Measurements from ENCODE around the gene CALML6. TPM values are rescaled to one million over a fixed set of nuclear protein-coding genes. Genes with fewer than 3 reads are reported as not detected.

Gene CALML6
- total RNA-seq, 2 donors from 2014 or later = not detected

GRCh38 chr1:1938613-1939295 lies 23.7 kb downstream of the CALML6 start:
- Histone ChIP-seq H3K36me3 (no peaks in the 10 kb centered on the region), H3K4me1 (ENCODE audit: control insufficient read depth in 1 of 2, low read depth in 2 of 2) (peaks cover 0 to under 1% of the 10 kb centered on the region in 2 donors), H3K4me3 (no peak overlapping the region), H3K9me3 (no peaks in the 10 kb centered on the region), H3K27ac (no peak overlapping the region), H3K27me3 (replicated peaks; ENCODE audit: insufficient read depth) (no peaks in the 10 kb centered on the region)
- no peak for TF ChIP-seq CTCF (IDR thresholded peaks at IDR 0.05)
- no peak for ATAC-seq (ENCODE audit: insufficient number of reproducible peaks, low FRiP score, low read depth)
- no peak for DNase-seq (ENCODE audit: low spot score)

DNA sequence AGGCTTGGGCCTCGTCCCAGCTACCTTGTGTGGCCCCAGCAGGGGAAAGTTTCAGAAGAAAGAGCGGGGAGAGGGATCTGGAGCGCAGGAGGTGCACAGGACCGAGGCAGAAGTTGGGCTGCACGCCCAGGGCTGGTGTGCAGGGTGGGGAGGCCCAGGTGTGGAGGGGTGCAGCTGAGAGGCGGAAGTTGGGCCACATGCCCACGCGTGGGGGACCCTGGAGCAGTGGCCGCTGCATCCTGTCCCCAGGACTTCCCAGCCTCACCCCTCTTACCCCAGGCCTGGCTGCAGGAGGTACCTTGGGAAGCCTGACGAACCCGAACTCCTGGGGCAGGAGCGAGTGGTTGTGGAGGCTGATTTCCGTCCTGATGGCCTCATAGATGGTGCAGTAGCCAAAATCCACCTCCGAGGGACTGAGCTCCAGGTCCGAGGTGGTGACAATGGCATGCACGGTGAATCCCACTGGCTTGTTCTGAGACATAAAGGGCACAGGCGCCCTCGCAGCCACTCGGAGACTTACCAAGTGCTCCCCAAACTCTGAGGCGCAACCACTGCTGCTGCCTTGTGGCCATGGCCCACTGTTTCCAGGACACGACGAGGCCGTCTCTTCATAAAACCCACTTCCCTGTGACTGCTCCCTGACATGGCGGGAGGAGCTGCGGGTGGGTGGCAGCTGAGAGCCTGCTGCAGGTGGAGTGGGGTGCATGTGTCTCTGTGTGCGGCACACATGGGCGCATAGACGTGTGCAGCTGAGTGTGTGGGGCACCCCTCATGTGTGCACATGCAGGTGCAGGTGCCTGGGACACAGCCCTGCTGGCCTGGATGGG lies 24.4 kb downstream of the CALML6 start:
- no peak for TF ChIP-seq CTCF (IDR thresholded peaks at IDR 0.05)
- Histone ChIP-seq H3K27ac (no peak overlapping the region), H3K4me1 (ENCODE audit: control insufficient read depth in 1 of 2, low read depth in 2 of 2) (peaks cover 0 to 7% of the 10 kb centered on the region in 2 donors), H3K9me3 (no peaks in the 10 kb centered on the region), H3K4me3 (no peak overlapping the region), H3K27me3 (replicated peaks; ENCODE audit: insufficient read depth) (no peaks in the 10 kb centered on the region), H3K36me3 (no peaks in the 10 kb centered on the region)
- DNase-seq (ENCODE audit: low spot score) (no peak), ATAC-seq (ENCODE audit: insufficient number of reproducible peaks, low FRiP score, low read depth) (no peak)

- DNase-seq (ENCODE audit: low spot score) (no peak), ATAC-seq (ENCODE audit: insufficient number of reproducible peaks, low FRiP score, low read depth) (no peak)
- no peaks in the 10 kb centered on the region for H3K36me3 ChIP-seq
- no peaks in the 10 kb centered on the region for H3K9me3 ChIP-seq
- no peak overlapping the region for H3K27ac ChIP-seq
- no peak for TF ChIP-seq CTCF (IDR thresholded peaks at IDR 0.05)
- H3K4me1 ChIP-seq (ENCODE audit: control insufficient read depth in 1 of 2, low read depth in 2 of 2) = peaks cover 0 to 7% of the 10 kb centered on the region in 2 donors
- no peaks in the 10 kb centered on the region for H3K27me3 ChIP-seq (replicated peaks; ENCODE audit: insufficient read depth)
- H3K4me3 ChIP-seq = no peak overlapping the region
Observed at GRCh38 chr1:1940123-1940425, 25.0 kb downstream of the CALML6 start.

GRCh38 chr1:1941211-1941841 lies 26.3 kb downstream of the CALML6 start:
- Histone ChIP-seq H3K4me1 (ENCODE audit: control insufficient read depth in 1 of 2, low read depth in 2 of 2) (peaks cover 0 to 7% of the 10 kb centered on the region in 2 donors), H3K27me3 (replicated peaks; ENCODE audit: insufficient read depth) (no peaks in the 10 kb centered on the region), H3K27ac (no peak overlapping the region), H3K4me3 (no peak overlapping the region), H3K9me3 (no peaks in the 10 kb centered on the region), H3K36me3 (no peaks in the 10 kb centered on the region)
- no peak for DNase-seq (ENCODE audit: low spot score)
- TF ChIP-seq CTCF (IDR thresholded peaks at IDR 0.05) = no peak
- ATAC-seq (ENCODE audit: insufficient number of reproducible peaks, low FRiP score, low read depth) = no peak

Data from thoracic aorta (tissue), 2 donors.